ENCODE data around the gene IL1R2.
A peak's percentile ranks its signal among the peaks of the same experiment; 100 is the strongest.

The IL1R2 gene

DNA sequence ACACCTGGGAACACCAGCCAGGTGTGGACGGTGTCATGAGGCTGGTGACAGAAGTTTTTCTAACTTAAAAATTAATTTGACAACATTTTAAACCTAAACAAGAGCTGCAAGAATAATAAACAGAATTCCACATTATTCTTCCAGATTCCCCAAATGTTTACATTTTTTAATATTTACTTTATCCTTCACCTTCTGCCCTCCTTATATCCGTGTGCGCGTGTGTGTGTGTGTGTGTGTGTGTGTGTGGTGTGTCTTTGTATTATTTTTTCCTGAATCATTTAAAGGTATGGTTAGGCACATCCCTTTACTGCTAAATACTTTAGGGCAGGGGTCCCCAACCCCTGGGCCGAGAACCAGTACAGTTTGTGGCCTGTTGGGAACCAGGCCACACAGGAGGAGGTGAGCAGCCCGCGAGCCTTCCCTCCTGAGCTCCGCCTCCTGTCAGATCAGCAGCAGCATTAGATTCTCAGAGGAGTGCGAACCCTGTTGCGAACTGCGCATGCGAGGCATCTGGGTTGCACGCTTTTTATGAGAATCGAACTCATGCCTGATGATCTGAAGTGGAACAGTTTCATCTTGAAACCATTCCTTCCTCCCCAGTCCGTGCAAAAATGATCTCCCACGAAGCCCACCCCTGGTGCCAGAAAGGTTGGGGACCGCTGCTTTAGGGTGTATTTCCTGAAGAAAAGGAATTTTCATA lies 16.4 kb upstream of the IL1R2 start:
- DNase-seq (ENCODE audit: low spot score), result no peak

GRCh38 chr2:101976891-101977290 lies 14.9 kb upstream of the IL1R2 start:
- no peak for DNase-seq (ENCODE audit: low spot score)

GRCh38 chr2:101980368-101980767 lies 11.4 kb upstream of the IL1R2 start:
- no peak for DNase-seq (ENCODE audit: low spot score)

DNA sequence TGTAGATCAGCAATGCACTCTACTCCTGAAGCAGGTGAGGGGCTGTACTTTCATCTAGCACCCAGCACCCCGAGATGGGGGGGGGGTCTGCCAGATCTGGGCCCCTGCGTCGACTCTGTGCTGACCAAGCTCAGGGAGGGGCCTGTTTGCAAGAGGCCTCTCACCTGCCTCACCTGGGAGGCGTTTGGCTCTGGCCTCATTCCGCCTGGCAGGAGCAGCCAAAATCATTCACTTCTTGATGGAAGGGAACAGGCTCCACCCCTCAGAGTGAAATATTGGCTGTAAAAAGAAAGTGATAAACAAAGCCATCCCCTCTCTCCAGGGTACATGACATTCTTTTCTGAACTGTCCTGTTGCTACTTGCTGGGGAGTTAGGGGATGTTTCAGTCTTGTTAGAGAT lies 10.7 kb upstream of the IL1R2 start:
- DNase-seq (ENCODE audit: low spot score), result no peak

- no peak for DNase-seq (ENCODE audit: low spot score)
Measured at GRCh38 chr2:101981504-101981903, 10.3 kb upstream of the IL1R2 start.

DNA sequence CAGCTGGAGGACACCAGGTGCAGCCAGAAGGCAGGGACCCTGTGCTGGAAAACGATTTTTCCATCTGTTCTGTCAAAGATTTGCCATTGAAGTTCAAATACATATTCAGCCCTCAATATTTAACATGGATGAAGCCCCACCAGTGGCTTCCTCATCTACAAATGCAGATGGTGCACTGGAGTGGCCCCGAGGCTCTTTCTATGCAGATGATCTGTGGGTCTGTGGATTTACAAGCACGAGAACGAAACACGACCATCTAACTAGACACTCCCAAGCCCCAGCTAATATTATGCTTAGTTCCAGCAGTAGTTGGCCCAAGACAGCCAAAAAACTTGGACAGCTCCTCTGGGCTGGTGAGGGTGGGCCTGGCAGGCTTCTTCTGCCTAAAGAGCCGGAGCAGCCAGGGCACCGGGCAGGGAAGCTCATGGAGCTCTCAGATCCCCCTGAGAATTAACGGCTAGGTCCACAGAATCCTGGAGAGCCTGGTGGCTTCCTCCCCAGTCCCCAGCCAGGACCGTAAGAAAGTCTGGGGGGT lies 9.2 kb upstream of the IL1R2 start:
- no peak for DNase-seq (ENCODE audit: low spot score)

- no peak for DNase-seq (ENCODE audit: low spot score)
Measured at GRCh38 chr2:101983486-101983885, 8.3 kb upstream of the IL1R2 start.

- DNase-seq (ENCODE audit: low spot score), result peak; percentile 16
Measured at GRCh38 chr2:101983928-101984327, 7.8 kb upstream of the IL1R2 start.

DNA sequence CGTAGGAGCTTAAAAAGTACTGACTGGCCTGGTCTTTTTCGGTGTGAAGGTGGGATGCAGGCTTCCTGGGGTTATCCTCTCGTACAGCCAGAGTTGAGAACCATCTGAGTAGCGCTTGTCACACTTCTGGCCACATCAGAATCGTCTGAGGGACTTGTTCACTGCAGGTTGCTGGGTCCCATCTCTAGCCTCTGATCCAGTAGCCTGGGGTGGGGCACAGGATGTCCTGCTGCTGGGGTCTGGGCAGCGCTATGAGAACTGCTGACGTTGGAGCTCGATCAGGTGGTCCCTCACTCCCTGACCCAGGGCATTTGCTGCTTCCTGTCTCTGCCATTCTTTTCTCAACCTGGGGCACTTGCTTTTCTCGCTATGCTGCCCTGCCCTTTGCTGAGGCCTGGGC lies 7.1 kb upstream of the IL1R2 start:
- DNase-seq (ENCODE audit: low spot score), result no peak

GRCh38 chr2:101985101-101985792 lies 6.5 kb upstream of the IL1R2 start:
- no peak for DNase-seq (ENCODE audit: low spot score)

DNA sequence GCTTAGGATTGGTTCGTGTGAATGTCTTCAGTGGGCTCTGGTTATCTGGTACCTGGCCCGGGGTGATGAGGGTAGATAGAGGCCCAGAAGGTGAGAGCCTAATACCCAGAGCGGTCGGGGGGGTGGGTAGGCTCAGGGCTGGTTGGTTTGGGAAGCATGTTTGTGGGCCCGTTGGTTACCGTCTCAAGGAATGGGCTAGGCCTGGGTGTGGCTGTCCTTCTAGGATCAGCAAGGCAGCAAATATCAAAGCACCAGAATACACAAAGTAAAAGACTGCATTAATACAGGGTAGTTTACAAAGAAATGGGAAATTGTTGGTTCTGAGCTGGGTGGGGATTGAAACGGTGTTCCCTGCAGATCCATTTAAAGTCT lies 6.0 kb upstream of the IL1R2 start:
- no peak for DNase-seq (ENCODE audit: low spot score)

DNA sequence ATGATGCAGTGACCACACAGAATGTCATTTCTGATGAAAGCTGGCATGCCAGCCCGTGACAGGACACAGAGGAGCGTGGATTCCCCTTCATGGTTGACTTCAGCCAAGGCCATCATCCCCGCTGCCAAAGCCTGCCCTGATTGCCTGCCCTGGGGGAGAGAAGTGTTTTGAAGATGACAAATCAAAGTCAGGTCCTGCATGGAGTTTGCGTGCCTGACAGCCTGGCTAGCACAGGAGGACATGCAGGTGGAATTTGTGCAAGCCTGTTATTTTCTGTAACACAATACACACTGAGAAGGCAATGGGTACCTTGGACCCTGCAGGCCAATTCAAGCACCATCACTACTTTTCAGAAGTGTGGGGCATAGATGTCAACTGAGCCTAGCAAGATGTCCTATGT lies 5.4 kb upstream of the IL1R2 start:
- no peak for DNase-seq (ENCODE audit: low spot score)

- no peak for DNase-seq (ENCODE audit: low spot score)
Measured at GRCh38 chr2:101986804-101987740, 4.7 kb upstream of the IL1R2 start.

DNA sequence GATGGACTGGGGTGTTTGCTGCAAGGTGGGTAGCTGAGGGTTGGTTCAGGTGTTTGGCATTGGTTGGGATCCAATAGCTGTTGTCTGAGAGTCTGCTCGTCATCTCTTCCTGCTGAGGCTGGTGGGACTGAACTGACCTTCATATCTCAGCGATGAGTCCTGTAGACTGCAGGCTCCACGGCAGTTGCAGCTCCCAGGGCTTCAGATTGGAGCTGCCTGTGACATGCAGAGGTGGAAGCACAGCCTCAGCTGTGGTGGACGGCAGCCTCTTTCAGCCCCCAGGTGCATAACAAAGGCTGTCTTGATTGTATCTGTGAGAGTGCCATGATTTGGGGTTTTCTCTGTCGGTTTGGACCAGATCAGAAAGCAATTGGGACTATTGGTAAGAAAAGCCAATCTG lies 3.9 kb upstream of the IL1R2 start:
- no peak for DNase-seq (ENCODE audit: low spot score)

DNA sequence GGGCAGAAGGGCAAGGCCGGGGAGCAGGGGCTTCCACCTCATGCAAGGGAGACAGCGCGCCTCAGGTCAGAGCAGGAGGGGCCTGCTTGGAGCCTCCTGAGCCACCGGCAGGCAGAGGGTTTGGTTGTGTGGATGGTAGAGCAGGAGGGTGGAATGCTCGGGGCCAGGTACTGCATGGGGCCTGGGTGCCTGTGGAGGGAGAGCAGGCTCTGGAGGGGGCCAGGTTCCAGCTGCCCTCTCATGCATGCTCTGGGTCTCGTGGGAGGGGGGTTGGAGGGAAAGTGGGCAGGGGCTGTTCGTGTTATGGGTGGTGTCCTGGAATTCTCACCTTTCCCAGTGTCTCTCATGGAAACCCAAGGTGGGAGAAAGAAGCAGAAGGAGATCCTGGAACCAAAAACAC lies 3.2 kb upstream of the IL1R2 start:
- DNase-seq (ENCODE audit: low spot score), result no peak

GRCh38 chr2:101989740-101990460 lies 1.9 kb upstream of the IL1R2 start:
- no peak for DNase-seq (ENCODE audit: low spot score)

GRCh38 chr2:101993772-101994171 lies 2.0 kb downstream of the IL1R2 start:
- no peak for DNase-seq (ENCODE audit: low spot score)

GRCh38 chr2:101995019-101995418 lies 3.3 kb downstream of the IL1R2 start:
- DNase-seq (ENCODE audit: low spot score), result no peak

DNA sequence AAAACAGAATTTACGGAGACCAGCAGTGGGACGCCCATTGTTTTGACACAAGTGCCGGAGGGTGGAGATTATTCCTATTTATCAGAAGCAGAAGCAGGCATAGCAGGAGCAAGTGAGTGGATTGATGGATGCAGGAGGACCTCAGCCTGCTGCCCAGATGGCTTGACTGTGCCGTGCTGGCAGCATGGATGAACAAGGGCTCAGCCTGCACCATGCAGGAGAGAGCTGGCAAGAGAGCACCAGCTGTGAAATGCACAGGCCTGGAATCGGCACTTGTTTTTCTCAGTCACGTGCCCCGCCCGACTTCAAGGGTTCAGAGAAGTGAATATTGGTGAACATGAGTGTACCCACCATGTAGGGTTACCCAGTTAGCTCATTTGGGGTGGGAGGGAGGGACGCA lies 4.0 kb downstream of the IL1R2 start:
- no peak for DNase-seq (ENCODE audit: low spot score)

DNA sequence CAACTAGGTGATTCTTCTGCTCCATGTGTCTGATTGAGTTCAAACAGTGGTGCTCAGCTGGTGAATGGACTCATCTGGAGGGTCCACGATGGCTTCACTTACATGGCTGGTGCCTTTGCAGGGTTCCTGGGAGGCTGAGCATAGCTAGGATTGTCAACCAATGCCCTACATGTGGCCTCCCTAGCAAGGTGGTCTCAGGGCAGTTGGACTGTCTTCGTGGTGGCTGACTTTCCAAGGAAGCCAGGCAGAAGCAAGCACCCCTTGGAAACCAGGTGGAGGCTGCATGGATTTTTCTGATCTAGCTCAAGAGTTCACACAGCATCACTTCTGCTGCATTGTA lies 6.8 kb downstream of the IL1R2 start:
- no peak for DNase-seq (ENCODE audit: low spot score)

GRCh38 chr2:101998896-101999789 lies 7.4 kb downstream of the IL1R2 start:
- no peak for DNase-seq (ENCODE audit: low spot score)

Measured in RKO (cell line).